Measurements from ENCODE around the gene SRR.
"Not testable (repeated sequence)": the region's sequence is repeated elsewhere in the genome, so short reads cannot be mapped to it uniquely, and the experiment has no call there.

The SRR gene

GRCh38 chr17:2309338-2310154 is 5.8 kb downstream of the SRR start:
- Mint-ChIP-seq H3K27ac (no peak overlapping the region), H3K27me3 (ENCODE audit: low read depth) (no peaks in the 10 kb centered on the region), H3K4me3 (no peak overlapping the region), H3K9me3 (no peaks in the 10 kb centered on the region), H3K36me3 (ENCODE audit: low read depth) (peaks cover 17% of the 10 kb centered on the region), H3K4me1 (ENCODE audit: low read depth) (peaks cover 21% of the 10 kb centered on the region)
- DNase-seq (ENCODE audit: low spot score) = no peak

DNA sequence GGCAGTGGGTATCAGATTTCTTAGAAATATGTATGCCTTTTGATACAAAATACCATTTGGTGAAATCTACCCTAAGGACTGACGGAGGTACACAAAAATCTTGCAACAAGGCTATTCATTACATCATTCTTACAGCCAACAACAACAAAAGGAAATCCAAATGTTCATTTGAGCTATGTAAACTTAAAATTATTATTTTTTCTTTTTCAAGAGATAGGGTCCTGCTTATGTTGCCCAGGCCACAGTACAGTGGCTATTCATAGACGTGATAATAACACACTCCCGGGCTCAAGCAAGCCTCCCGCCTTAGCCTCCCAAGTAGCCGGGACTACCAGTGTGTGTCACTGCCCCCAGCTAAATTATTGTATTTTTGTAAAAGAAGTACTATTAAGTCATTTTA is 9.0 kb downstream of the SRR start:
- Mint-ChIP-seq H3K27me3 (ENCODE audit: low read depth) (no peaks in the 10 kb centered on the region), H3K4me1 (ENCODE audit: low read depth) (peaks cover 4% of the 10 kb centered on the region), H3K4me3 (no peak overlapping the region), H3K36me3 (ENCODE audit: low read depth) (peaks cover 9% of the 10 kb centered on the region), H3K9me3 (no peaks in the 10 kb centered on the region), H3K27ac (no peak overlapping the region)
- DNase-seq (ENCODE audit: low spot score) = no peak

GRCh38 chr17:2316916-2317205 is 13.1 kb downstream of the SRR start:
- peaks cover 12% of the 10 kb centered on the region for H3K36me3 Mint-ChIP-seq (ENCODE audit: low read depth)
- H3K4me1 Mint-ChIP-seq (ENCODE audit: low read depth); H3K4me3 Mint-ChIP-seq; H3K27ac Mint-ChIP-seq; H3K27me3 Mint-ChIP-seq (ENCODE audit: low read depth); H3K9me3 Mint-ChIP-seq; DNase-seq (ENCODE audit: low spot score): not testable (repeated sequence)

DNA sequence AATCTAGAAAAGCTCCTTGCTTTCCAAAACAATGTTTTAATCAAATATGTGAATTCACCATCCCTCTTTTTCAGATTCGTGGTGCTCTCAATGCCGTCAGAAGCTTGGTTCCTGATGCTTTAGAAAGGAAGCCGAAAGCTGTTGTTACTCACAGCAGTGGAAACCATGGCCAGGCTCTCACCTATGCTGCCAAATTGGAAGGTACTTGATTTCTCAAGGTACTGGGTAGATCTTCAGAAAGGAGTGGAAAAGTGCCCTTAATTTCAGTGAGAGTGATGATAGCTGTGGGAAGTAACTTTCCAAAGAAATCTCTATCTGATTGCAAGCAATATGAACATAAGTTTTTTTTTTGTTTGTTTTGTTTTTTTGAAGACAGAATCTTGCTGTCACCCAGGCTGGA is 14.0 kb downstream of the SRR start:
- Mint-ChIP-seq H3K4me3 (no peak overlapping the region), H3K4me1 (ENCODE audit: low read depth) (no peaks in the 10 kb centered on the region), H3K27ac (no peak overlapping the region), H3K9me3 (no peaks in the 10 kb centered on the region), H3K36me3 (ENCODE audit: low read depth) (peaks cover 15% of the 10 kb centered on the region), H3K27me3 (ENCODE audit: low read depth) (no peaks in the 10 kb centered on the region)
- DNase-seq (ENCODE audit: low spot score) = no peak

GRCh38 chr17:2319051-2319450 is 15.3 kb downstream of the SRR start:
- Mint-ChIP-seq H3K4me3 (no peak overlapping the region), H3K4me1 (ENCODE audit: low read depth) (no peaks in the 10 kb centered on the region), H3K27me3 (ENCODE audit: low read depth) (no peaks in the 10 kb centered on the region), H3K27ac (no peak overlapping the region), H3K9me3 (no peaks in the 10 kb centered on the region), H3K36me3 (ENCODE audit: low read depth) (peaks cover 28% of the 10 kb centered on the region)
- DNase-seq (ENCODE audit: low spot score) = no peak

DNA sequence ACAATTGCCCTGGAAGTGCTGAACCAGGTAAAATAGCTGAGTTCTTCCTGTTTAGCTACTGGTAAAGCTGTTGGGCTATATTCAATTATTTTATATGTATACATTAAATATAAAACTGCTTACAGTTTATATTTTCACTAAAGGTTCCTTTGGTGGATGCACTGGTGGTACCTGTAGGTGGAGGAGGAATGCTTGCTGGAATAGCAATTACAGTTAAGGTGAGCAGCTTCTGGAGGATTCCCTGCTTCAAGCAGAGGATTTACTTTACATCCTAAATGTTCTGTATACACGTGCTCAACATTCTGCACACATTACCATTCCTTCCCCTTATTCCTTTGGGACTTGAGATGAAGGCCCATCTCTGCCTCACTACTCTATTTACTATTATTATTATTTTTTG is 17.6 kb downstream of the SRR start:
- Mint-ChIP-seq H3K4me1 (ENCODE audit: low read depth) (no peaks in the 10 kb centered on the region), H3K27ac (no peak overlapping the region), H3K36me3 (ENCODE audit: low read depth) (peaks cover 43% of the 10 kb centered on the region), H3K4me3 (no peak overlapping the region), H3K9me3 (no peaks in the 10 kb centered on the region), H3K27me3 (ENCODE audit: low read depth) (no peaks in the 10 kb centered on the region)
- no peak for DNase-seq (ENCODE audit: low spot score)

DNA sequence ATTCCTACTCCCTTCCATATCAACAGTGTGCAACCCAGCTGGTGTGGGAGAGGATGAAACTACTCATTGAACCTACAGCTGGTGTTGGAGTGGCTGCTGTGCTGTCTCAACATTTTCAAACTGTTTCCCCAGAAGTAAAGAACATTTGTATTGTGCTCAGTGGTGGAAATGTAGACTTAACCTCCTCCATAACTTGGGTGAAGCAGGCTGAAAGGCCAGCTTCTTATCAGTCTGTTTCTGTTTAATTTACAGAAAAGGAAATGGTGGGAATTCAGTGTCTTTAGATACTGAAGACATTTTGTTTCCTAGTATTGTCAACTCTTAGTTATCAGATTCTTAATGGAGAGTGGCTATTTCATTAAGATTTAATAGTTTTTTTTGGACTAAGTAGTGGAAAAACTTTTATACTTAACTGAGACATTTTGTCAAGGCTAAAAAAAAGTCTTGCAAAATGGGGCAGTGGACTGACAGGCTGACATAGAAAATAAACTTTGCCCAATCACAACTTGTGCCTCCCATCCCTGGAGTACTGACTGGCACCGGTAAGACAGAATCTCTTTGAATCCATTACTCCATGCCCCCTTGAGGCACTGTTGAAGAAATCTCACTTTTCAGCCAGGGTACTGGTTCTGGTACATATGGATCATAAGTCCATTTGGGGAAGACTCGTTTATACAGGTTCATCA is 20.0 kb downstream of the SRR start:
- H3K4me1 Mint-ChIP-seq (ENCODE audit: low read depth) = no peaks in the 10 kb centered on the region
- no peaks in the 10 kb centered on the region for H3K27me3 Mint-ChIP-seq (ENCODE audit: low read depth)
- H3K27ac Mint-ChIP-seq = no peak overlapping the region
- DNase-seq (ENCODE audit: low spot score) = no peak
- peaks cover 45% of the 10 kb centered on the region for H3K36me3 Mint-ChIP-seq (ENCODE audit: low read depth)
- no peak overlapping the region for H3K4me3 Mint-ChIP-seq
- H3K9me3 Mint-ChIP-seq = no peaks in the 10 kb centered on the region

DNA sequence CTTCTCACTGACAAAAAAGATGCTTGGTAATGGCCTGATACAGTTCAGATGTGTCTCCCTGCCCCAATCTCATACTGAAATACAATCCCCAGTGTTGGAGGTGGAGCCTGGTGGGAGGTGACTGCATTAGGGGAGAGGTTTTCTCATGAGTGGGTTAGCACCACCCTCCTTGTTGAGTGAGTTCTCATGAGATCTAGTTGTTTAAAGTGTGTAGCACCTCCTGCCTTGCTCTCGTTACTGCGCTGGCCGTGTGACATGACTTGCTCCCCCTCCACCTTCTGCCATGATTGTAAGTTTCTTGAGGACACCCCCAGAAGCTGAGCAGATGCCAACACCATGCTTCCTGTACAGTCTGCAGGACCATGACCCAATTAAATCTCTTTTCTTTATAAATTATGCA is 27.6 kb downstream of the SRR start:
- H3K4me1 Mint-ChIP-seq (ENCODE audit: low read depth) = peaks cover 20% of the 10 kb centered on the region
- H3K27ac Mint-ChIP-seq = no peak overlapping the region
- no peak for DNase-seq (ENCODE audit: low spot score)
- no peaks in the 10 kb centered on the region for H3K27me3 Mint-ChIP-seq (ENCODE audit: low read depth)
- H3K36me3 Mint-ChIP-seq (ENCODE audit: low read depth) = peaks cover 17% of the 10 kb centered on the region
- H3K4me3 Mint-ChIP-seq = no peak overlapping the region
- H3K9me3 Mint-ChIP-seq = no peaks in the 10 kb centered on the region

DNA sequence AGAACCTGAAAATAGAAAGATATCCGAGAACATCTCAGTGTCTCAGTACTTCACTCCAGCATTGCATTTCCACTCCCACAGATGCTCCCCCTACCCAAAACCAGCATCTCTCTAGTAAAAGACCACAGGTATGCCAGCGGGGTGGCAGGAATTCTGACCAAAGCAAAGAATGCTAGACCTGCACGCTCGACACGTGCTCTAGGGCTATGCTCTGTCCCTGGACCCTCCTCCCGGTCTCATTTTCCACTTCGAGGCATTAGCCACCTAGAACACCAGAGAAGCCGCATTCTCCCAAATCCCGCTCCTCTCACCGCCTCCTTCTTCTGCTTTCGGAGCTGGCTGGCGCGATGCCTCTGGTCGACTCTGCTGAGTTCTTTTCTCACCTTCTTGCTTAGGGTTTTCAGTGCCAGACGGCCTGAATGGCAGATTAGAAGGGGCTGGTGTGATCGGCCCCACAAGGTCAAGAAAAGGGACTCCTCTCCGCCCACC is 32.0 kb downstream of the SRR start:
- H3K4me1 Mint-ChIP-seq (ENCODE audit: low read depth) = peaks cover 22% of the 10 kb centered on the region
- H3K27me3 Mint-ChIP-seq (ENCODE audit: low read depth) = no peaks in the 10 kb centered on the region
- H3K27ac Mint-ChIP-seq = peak overlapping the region; percentile 92
- peak overlapping the region; percentile 96 for H3K4me3 Mint-ChIP-seq
- H3K36me3 Mint-ChIP-seq (ENCODE audit: low read depth) = peaks cover 2% of the 10 kb centered on the region
- no peak for DNase-seq (ENCODE audit: low spot score)
- no peaks in the 10 kb centered on the region for H3K9me3 Mint-ChIP-seq

- H3K4me1 Mint-ChIP-seq (ENCODE audit: low read depth) = peaks cover 20% of the 10 kb centered on the region
- H3K9me3 Mint-ChIP-seq = no peaks in the 10 kb centered on the region
- H3K27ac Mint-ChIP-seq = peak within 1 kb of the TSS; percentile 92
- peak within 1 kb of the TSS; percentile 96 for H3K4me3 Mint-ChIP-seq
- H3K27me3 Mint-ChIP-seq (ENCODE audit: low read depth) = no peaks in the 10 kb centered on the region
- peaks cover 2% of the 10 kb centered on the region for H3K36me3 Mint-ChIP-seq (ENCODE audit: low read depth)
- peak; percentile 90 for DNase-seq (ENCODE audit: low spot score)
Measured at GRCh38 chr17:2336215-2336851, 32.6 kb downstream of the SRR start, which contains the start of gene TSR1. TSR1 (minus strand) TSS chr17:2336457; CDS start chr17:2336427, 30 bp downstream.

- DNase-seq (ENCODE audit: low spot score) = peak; percentile 62
- Mint-ChIP-seq H3K9me3 (no peaks in the 10 kb centered on the region), H3K4me1 (ENCODE audit: low read depth) (peaks cover 20% of the 10 kb centered on the region), H3K36me3 (ENCODE audit: low read depth) (peaks cover 7% of the 10 kb centered on the region), H3K27me3 (ENCODE audit: low read depth) (no peaks in the 10 kb centered on the region), H3K4me3 (peak within 1 kb of the TSS; percentile 96), H3K27ac (peak within 1 kb of the TSS; percentile 92)
Measured at GRCh38 chr17:2336852-2337543, 33.2 kb downstream of the SRR start, which contains the start of gene SGSM2. SGSM2 (plus strand) TSS chr17:2337501; CDS start chr17:2337689, 188 bp downstream.

GRCh38 chr17:2337544-2338314 is 34.0 kb downstream of the SRR start:
- peak overlapping the region; percentile 71 for H3K27ac Mint-ChIP-seq
- H3K4me3 Mint-ChIP-seq = peak overlapping the region; percentile 83
- H3K36me3 Mint-ChIP-seq (ENCODE audit: low read depth) = peaks cover 7% of the 10 kb centered on the region
- peak; percentile 60 for DNase-seq (ENCODE audit: low spot score)
- no peaks in the 10 kb centered on the region for H3K9me3 Mint-ChIP-seq
- no peaks in the 10 kb centered on the region for H3K27me3 Mint-ChIP-seq (ENCODE audit: low read depth)
- H3K4me1 Mint-ChIP-seq (ENCODE audit: low read depth) = peaks cover 20% of the 10 kb centered on the region

GRCh38 chr17:2338315-2338657 is 34.5 kb downstream of the SRR start:
- Mint-ChIP-seq H3K27ac (peak overlapping the region; percentile 71), H3K4me3 (peak overlapping the region; percentile 83), H3K36me3 (ENCODE audit: low read depth) (peaks cover 7% of the 10 kb centered on the region), H3K4me1 (ENCODE audit: low read depth) (peaks cover 20% of the 10 kb centered on the region), H3K27me3 (ENCODE audit: low read depth) (no peaks in the 10 kb centered on the region), H3K9me3 (no peaks in the 10 kb centered on the region)
- DNase-seq (ENCODE audit: low spot score) = no peak
